GM12874 (cell line): ENCODE measurements around the gene ROBO3.

Source experiments
- CTCF ChIP-seq: IDR thresholded peaks from 2 replicates; pipeline ENCODE4 v1.5.1; 2011; ENCODE audit warnings: low read depth, mild to moderate bottlenecking, control low read depth, low read length, moderate library complexity; ENCODE audit not compliant: insufficient read depth

The ROBO3 gene

DNA sequence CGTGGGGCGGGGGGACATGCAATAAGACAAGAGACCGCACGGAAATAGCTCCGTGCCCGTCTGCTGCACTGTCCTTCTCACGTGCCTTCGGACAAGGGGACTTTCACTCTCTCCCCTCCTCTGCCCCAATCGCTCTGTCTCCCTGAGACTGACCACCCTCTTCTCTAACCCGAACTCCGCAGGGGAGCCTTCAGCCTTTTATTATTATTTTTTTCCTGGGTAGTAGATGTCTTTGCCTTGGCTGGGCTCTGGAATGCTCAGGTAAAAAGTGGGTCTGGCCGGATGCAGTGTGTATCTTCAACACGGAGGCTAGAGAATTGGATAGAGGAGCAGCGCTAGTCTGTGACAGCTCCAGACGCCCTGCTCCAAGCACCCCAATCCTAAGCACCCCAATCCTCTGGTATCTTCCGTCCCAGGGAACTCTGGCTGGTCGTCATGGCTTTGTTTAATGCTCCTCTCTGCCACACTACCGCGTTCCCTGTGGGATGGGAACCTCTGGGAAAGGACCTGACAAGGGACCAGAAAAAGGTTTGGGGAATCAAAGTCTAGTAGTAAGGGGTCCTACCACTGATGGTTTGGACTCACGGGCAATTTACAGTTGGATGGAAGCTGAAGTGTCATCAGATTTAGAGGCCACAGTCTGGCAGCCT lies 25.1 kb upstream of the ROBO3 start:
- no peak for TF ChIP-seq CTCF

DNA sequence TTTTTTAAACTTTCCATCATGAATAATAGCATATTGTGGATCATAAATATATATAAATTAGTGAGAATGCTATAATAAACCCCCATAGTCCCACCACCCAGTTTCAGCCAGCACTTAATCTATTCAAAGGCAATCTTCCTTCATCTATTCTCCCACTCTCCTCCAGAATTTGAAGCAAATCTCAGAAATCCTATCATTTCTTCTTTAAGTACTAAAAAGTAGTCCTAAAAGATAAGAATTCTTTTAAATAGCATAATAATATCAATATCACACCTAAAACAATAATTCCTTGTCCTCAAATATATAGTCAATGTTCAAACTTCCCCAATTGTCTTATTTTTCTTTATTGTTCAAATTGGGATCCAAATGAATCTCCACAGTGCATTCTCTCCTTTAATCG lies 24.6 kb upstream of the ROBO3 start:
- TF ChIP-seq CTCF: no peak

- no peak for TF ChIP-seq CTCF
Measured at GRCh38 chr11:124841201-124841600, 24.0 kb upstream of the ROBO3 start.

DNA sequence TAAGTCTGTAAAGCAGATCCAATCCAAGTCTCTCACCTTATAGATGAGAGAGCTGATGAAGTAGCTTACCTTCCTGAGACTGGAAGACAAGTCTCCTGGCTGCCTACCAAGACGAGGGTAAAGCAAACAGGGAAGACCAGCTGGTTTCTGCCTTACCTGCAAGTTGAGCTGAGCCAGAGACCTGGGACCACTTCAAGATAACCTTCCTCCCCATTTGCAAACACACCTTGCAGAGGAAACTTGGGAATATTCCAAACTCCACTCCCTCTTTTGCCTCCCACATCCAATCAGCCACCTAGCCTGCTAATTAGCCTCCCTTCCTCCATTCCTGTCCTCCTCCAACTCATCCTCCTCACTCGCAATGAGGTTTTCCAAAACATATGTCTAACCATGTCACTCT lies 23.4 kb upstream of the ROBO3 start:
- TF ChIP-seq CTCF: no peak

- no peak for TF ChIP-seq CTCF
Measured at GRCh38 chr11:124842305-124842704, 22.9 kb upstream of the ROBO3 start.

DNA sequence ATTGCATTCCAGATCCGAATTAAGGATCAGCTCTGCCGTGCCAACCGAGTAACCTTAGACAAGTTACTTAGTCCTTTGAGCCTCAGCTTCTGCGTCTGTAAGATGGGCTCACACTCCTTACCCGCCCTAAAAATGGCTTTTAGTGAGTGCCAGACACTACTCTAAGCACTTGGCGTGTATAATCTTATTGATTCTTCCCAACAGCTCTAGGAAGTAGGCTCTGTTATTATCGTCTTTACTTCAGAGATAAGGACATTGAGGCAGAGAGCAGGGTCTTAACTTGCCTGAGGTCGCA lies 21.7 kb upstream of the ROBO3 start:
- no peak for TF ChIP-seq CTCF

DNA sequence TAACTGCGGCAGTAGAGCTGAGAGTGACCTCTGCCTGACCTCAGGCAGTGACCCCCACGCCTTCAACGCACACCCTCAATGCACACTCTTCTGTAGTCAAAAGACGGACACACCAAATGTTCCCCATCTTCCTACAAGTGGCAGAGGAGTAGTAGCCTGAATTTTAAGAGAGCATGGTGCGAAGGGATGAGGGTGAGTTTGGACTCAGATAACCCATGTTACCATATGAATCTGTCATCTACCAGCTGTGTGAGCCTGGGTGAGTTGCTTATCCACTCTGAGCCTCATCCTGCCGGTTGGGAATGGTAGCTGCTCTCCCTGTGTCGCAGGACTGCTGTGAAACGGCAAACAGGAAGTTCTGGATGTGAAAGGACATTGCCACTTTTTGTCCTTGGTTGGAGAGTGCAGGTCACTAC lies 20.6 kb upstream of the ROBO3 start:
- TF ChIP-seq CTCF: no peak
